Measurements from ENCODE around the gene ERF. TPM values are rescaled to one million over a fixed set of nuclear protein-coding genes. Genes with fewer than 3 reads are reported as not detected.

ERF gene
- total and polyA plus RNA-seq, 2 of the 8 experiments (the other 6 are each of a cell fraction or from before 2014, with no cell fraction given), result 43.7 to 62.7 TPM

DNA sequence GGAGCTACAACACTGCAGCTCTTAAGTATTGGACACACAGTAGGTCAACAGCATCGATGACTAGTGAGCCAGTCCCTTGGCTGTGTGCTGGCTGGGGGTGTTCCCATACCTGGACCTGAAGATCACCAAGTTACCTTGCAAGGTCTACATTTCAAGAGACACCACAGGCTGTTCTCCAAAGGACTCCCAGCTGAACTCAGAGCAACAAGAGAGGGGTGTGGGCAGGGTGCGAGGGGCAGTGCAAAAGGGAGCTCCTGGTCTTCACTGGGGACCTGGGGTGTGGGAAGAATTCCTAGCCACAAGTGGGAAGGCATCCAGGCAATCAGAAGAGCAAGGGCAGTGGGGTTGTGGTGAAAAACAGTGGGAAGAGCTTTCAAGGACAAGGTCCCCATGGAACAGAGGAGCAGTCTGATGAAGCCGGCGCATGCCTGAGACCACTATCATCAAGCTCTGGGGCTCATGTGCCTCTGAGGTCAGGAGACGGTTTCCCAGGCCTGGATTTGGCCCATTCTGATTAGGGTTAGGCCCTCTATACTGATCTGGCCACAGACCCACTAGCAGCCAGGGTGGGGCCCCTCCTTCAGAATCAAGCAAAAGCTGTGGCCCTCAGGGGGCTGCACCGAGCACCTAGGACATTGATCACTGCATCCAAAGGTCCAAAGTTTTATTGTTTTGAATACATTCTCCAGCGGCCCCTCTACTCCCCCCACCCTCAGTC, 7.8 kb downstream of the ERF start (continued):
- no peak for TF ChIP-seq RFX5 (IDR thresholded peaks at IDR 0.05; ENCODE audit: borderline replicate concordance, low read depth, low read length)
- no peak for TF ChIP-seq SP1 (IDR thresholded peaks at IDR 0.05; ENCODE audit: low read depth, low read length)
